Skeletal muscle satellite cell (primary cell): ENCODE results near the gene DYNC1I1.

ENCODE experiments used
- H3K27me3 ChIP-seq: 2 replicates; pipeline ENCODE4 v1.7.0; 2013; ENCODE audit warnings: low read length; ENCODE audit not compliant: control insufficient read depth, insufficient read depth
- H3K36me3 ChIP-seq: 2 replicates; pipeline ENCODE4 v1.7.0; 2013; ENCODE audit warnings: mild to moderate bottlenecking, control low read depth, low read length; ENCODE audit not compliant: insufficient read depth
- H3K4me1 ChIP-seq: 2 replicates; pipeline ENCODE4 v1.7.0; 2013; ENCODE audit warnings: low read length; ENCODE audit not compliant: control insufficient read depth, insufficient read depth
- H3K4me2 ChIP-seq: 2 replicates; pipeline ENCODE4 v1.7.0; 2013; ENCODE audit warnings: mild to moderate bottlenecking, low read length
- H3K4me3 ChIP-seq: 2 replicates; pipeline ENCODE4 v1.7.0; 2013; ENCODE audit warnings: low read length
- H3K9ac ChIP-seq: 2 replicates; pipeline ENCODE4 v1.7.0; 2013; ENCODE audit warnings: mild to moderate bottlenecking, low read depth, low read length, moderate library complexity
- H3K9me3 ChIP-seq: replicated peaks from 2 replicates; pipeline ENCODE4 v1.7.0; 2013; ENCODE audit warnings: mild to moderate bottlenecking, control low read depth, low read length

DYNC1I1 gene

DNA sequence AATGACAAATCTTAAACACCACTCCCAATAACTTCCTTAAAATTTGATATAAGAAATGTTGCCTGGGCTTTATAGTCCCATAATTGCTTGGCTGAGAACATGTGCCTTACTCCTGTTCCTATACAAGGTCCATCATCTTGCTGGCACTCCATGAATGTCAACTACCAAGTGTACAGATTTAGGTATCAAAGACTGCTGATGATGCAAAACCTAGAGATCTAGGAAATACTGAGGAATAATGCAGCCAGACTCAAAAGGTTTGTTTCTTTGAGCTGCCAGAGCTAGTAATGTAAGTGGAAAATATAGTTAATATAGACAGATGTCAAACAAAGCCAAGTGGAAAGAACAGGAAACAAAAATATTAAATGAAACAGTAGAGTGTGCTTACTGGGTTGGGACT lies 121.1 kb downstream of the DYNC1I1 start:
- Histone ChIP-seq H3K4me3 (no peak overlapping the region), H3K4me2 (no peak overlapping the region), H3K9me3 (no peaks in the 10 kb centered on the region), H3K9ac (no peak overlapping the region), H3K27me3 (no peaks in the 10 kb centered on the region), H3K4me1 (no peaks in the 10 kb centered on the region), H3K36me3 (no peaks in the 10 kb centered on the region)

DNA sequence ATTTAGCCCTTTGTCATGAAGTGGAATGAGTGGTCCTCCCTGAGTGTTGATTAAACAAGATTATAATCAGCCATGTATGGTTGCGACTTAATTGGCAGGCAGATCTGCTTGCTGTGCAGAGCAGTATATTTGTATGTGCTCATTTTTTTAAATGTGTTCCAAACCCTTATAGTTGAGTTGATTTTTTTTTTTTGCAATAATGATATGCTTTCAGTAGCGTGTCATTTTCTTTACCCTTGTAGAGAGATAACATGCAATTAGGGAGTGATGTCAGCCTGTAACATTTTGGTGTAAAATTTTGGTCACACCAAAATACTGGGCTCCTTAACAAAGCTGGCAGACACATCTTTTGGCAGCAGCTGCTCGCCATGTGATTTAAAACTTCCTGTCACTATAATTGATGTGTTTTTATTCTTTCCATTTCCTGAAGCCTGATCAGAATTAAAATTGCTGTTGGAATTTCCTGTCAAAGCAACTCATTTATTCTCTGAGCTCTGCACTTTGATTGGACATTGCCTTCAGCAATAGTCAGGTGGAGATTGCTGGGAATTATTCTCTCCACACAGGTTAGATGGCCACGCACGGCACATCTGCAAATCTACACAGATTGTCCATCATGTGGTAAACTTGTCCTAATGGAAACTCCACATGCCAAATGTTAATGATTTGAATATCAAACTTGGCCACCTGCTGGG lies 125.3 kb downstream of the DYNC1I1 start:
- Histone ChIP-seq H3K9me3 (no peaks in the 10 kb centered on the region), H3K36me3 (no peaks in the 10 kb centered on the region), H3K4me1 (no peaks in the 10 kb centered on the region), H3K27me3 (no peaks in the 10 kb centered on the region), H3K9ac (no peak overlapping the region), H3K4me3 (no peak overlapping the region), H3K4me2 (no peak overlapping the region)

DNA sequence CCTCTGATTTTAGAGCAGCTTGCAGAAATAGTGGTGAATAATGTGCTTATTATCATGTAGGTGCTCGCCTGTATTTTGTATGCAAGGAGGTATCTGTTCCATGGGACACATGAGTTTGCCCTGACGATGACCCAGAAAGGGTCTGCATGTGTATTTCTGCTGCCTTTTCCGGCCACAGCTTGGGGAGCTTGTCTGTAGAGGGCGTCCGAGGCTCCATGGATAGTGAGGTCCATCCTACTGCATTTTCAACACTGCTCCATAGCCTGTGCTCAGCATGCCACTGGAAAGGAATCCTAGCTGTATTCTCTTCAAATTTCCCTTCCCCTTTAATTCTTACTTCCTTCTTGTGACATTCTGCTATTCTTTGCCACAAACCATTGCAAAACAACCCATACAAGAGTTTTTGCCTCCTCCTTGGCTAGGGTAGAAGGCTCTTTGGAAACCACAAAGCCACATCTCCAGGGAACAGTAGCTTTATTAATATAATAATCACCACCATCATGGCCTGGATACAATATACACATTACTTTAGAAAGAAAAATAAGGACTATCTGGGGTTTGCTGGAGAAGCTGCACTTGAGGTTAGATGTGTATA lies 127.7 kb downstream of the DYNC1I1 start:
- Histone ChIP-seq H3K4me1 (no peaks in the 10 kb centered on the region), H3K4me3 (no peak overlapping the region), H3K9me3 (no peaks in the 10 kb centered on the region), H3K4me2 (no peak overlapping the region), H3K27me3 (no peaks in the 10 kb centered on the region), H3K9ac (no peak overlapping the region), H3K36me3 (no peaks in the 10 kb centered on the region)

DNA sequence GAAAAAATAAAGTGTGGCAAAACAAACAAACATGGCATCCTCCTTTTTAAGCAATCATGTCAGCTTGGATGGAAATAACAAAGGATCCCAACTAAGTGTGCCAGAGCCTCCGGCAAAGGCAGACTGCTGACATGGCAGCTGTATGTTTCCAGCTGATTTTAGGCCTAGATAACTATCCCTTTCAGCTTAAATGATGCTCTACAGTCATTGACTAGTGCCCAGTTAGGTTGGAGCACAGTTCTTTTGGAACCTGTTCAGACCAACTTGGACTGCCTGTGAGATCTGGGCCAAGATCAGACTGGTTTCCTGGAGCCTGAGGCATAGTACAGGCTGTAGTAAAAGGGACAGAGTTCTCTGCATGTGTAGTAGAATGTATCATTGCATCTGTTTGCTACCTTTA lies 128.7 kb downstream of the DYNC1I1 start:
- Histone ChIP-seq H3K9ac (no peak overlapping the region), H3K27me3 (no peaks in the 10 kb centered on the region)

DNA sequence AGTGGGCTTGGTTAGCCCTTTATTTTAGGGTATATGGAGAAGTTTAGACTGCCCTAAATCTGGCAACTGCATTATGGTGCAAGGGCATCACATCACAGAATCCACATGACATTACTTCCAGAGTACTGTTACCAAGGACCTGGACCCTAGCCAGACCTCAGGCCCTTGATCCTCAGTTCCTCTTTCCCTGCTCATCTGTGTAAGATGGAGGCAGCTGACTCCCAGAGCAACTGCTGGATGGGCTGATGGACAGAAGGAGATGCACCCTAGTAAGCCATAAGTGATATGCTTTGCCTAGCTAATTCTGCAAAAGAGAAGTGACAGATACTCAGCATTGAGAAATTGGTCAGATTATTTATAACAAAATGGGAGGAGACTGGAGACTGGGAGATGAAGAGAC lies 131.7 kb downstream of the DYNC1I1 start:
- H3K4me3 ChIP-seq = no peak overlapping the region
- no peaks in the 10 kb centered on the region for H3K27me3 ChIP-seq
- H3K9me3 ChIP-seq = no peaks in the 10 kb centered on the region
- H3K36me3 ChIP-seq = no peaks in the 10 kb centered on the region
- H3K4me2 ChIP-seq = no peak overlapping the region
- H3K4me1 ChIP-seq = no peaks in the 10 kb centered on the region
- no peak overlapping the region for H3K9ac ChIP-seq

More for the DNA sequence above, 128.7 kb downstream of the DYNC1I1 start:
- H3K36me3 ChIP-seq = no peaks in the 10 kb centered on the region
- no peaks in the 10 kb centered on the region for H3K4me1 ChIP-seq
- H3K9me3 ChIP-seq = no peaks in the 10 kb centered on the region
- no peak overlapping the region for H3K4me2 ChIP-seq
- H3K4me3 ChIP-seq = no peak overlapping the region

DNA sequence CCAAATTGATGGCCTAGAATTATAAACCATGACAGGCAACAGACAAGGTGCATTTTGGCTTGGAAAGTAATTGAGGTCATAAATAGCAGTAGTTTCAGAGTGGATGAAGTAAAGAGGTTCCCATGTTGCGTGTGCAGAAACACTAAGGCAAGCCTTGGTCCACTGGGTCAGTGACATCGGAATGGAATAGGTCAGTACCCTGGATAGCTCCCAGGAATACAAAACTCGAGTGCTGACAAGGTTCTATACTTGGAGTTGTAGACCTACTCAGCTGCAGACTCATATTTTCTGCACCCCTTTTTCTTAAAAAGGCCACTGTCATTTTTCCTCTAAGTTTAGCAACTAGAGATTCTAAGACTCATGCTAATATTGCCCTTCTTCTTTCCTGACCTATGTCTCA lies 132.8 kb downstream of the DYNC1I1 start:
- Histone ChIP-seq H3K27me3 (no peaks in the 10 kb centered on the region), H3K4me3 (no peak overlapping the region), H3K36me3 (no peaks in the 10 kb centered on the region), H3K9ac (no peak overlapping the region), H3K4me1 (no peaks in the 10 kb centered on the region), H3K4me2 (no peak overlapping the region), H3K9me3 (no peaks in the 10 kb centered on the region)

DNA sequence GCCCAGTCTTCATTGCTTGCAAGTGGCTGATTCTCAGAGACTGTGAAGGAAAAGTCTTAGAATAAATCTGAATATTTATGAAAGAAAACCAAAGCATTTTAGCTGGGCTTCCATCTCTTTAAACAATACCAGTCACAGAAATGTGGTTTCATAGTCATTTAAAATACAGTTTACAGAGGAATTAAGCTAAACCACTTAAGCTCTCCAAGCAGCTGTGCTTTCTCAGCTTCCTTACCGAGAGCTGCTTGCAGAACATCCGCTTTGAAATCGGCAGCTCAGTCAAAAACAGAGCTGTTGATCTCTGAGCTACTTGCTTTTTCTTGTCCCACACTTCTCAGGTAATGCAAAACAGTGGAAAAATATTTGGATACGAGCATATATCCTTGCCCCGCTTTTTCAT lies 134.5 kb downstream of the DYNC1I1 start:
- Histone ChIP-seq H3K4me2 (no peak overlapping the region), H3K27me3 (no peaks in the 10 kb centered on the region), H3K4me3 (no peak overlapping the region), H3K4me1 (no peaks in the 10 kb centered on the region), H3K36me3 (no peaks in the 10 kb centered on the region), H3K9ac (no peak overlapping the region), H3K9me3 (no peaks in the 10 kb centered on the region)

DNA sequence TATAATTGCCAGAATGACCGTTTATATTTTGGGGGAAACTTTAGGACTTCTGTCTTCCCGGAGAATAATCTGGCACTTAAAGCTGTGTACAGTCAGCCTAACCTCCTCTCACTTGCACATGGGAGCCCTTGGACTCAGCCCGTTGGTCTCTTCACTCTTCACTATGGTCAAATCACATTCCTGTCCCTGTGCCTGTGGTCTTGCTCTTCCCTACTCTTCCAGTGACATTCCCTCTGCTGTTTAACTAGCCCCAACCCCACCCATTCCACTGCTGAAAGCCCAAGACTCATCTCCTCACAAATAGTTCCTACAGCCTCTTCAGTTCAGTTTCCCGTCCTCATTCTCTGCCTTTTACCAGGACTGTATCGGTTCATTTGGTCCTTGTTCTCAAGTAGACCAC lies 135.0 kb downstream of the DYNC1I1 start:
- H3K4me1 ChIP-seq = no peaks in the 10 kb centered on the region
- H3K9me3 ChIP-seq = no peaks in the 10 kb centered on the region
- no peak overlapping the region for H3K4me2 ChIP-seq
- H3K4me3 ChIP-seq = no peak overlapping the region
- no peaks in the 10 kb centered on the region for H3K27me3 ChIP-seq
- no peaks in the 10 kb centered on the region for H3K36me3 ChIP-seq
- no peak overlapping the region for H3K9ac ChIP-seq

DNA sequence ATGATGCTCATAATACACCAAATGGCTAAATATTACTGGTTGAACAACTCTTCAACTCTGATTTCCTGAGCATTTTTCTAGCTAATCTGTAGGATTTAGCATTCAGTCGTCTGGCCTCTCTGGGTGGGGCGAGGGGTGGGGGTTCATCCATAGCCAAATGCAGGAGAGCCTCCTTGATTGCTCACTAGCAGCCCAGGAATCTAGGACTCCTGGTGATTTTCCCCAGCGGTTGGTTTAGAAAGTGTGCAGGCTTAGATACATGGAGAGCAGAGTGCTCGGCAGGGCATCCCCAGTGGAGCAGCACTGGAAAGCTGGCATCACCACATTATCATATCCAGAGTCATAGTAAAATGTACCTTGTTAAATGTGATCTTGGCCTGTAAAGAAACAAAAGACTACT lies 136.1 kb downstream of the DYNC1I1 start:
- Histone ChIP-seq H3K4me2 (no peak overlapping the region), H3K9ac (no peak overlapping the region), H3K4me1 (no peaks in the 10 kb centered on the region), H3K36me3 (no peaks in the 10 kb centered on the region), H3K9me3 (no peaks in the 10 kb centered on the region), H3K4me3 (no peak overlapping the region), H3K27me3 (no peaks in the 10 kb centered on the region)

DNA sequence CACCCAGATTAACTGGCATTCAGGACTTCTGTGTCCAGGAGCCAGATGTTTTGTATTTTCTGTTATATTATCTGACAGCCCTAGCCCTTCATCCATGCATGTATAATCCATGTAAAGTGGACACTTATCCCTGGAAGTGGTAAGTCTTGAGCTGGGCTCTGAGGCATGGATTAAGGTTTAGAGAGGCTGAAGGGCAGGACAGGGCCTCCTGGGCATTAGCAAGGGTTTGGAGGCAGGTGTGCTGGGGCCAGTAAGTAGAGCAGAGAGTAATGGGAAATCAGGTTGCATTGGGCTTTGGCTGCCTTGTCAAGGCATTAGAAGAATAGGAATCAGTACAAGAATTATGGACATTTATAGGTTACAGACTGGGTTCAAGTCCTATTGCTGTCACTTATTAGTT lies 138.0 kb downstream of the DYNC1I1 start:
- H3K9me3 ChIP-seq = no peaks in the 10 kb centered on the region
- H3K4me2 ChIP-seq = no peak overlapping the region
- H3K9ac ChIP-seq = no peak overlapping the region
- H3K4me3 ChIP-seq = no peak overlapping the region
- no peaks in the 10 kb centered on the region for H3K27me3 ChIP-seq
- H3K36me3 ChIP-seq = no peaks in the 10 kb centered on the region
- no peaks in the 10 kb centered on the region for H3K4me1 ChIP-seq

DNA sequence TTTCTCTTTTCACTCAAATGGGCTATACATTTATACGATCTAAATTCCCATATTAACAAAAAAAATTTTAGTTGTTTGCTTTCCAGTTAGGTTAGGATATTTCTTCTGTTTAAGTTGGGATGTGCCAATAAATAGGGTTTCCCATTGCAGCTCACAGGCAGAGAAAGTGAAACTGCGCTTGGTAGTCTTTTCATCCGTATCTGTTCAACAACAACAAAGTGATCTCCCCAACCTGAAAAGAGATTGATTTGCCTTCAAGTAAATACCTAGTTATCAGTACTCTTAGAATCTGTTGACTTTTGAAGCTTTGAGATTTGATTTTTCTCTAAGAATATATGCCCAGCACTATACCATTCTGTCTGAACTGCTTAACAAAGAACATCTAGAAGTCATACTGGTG lies 143.4 kb downstream of the DYNC1I1 start:
- Histone ChIP-seq H3K9ac (no peak overlapping the region), H3K9me3 (no peaks in the 10 kb centered on the region), H3K27me3 (no peaks in the 10 kb centered on the region), H3K4me3 (no peak overlapping the region), H3K4me1 (no peaks in the 10 kb centered on the region), H3K36me3 (no peaks in the 10 kb centered on the region), H3K4me2 (no peak overlapping the region)
